Endothelial cell of umbilical vein (primary cell): ENCODE measurements around the gene CLASRP. TPM values are rescaled to one million over a fixed set of nuclear protein-coding genes. Genes with fewer than 3 reads are reported as not detected.

Source experiments
- BruUV-seq: library from RNA; stranded (reverse); fragments of 400-500 nt; replicated peaks from 2 replicates; lab custom pipeline; 2021; lab: Mats Ljungman, UMichigan
- CTCF ChIA-PET: fragments of 300-600, 350-600 bp; sonication (Branson Sonifier 250); formaldehyde crosslinking; loops from one replicate; lab custom pipeline; 2021; ENCODE audit warnings: antibody characterized with exemption, inconsistent platforms; lab: Charles Lee
- POLR2A ChIA-PET: fragments of 300-600, 350-600 bp; sonication (Branson Sonifier 250); formaldehyde crosslinking; loops from one replicate; lab custom pipeline; 2021; ENCODE audit warnings: antibody characterized with exemption, inconsistent platforms; lab: Charles Lee
- DNase-seq: peaks from one replicate; pipeline ENCODE4 v3.0.0-alpha.2; 2011; ENCODE audit warnings: low read depth, low spot score
- FAIRE-seq: peaks from 2 replicates; lab custom pipeline; 2011; peaks lifted over from hg19 to GRCh38; lab: Jason Lieb, UNC
- H2AFZ ChIP-seq: 2 replicates; pipeline ENCODE4 v1.6.0; 2012; ENCODE audit warnings: low read depth, low read length, control low read depth, inconsistent platforms
- H3K27ac ChIP-seq: 2 replicates; pipeline ENCODE4 v1.5.1; 2011; ENCODE audit warnings: low read depth, mild to moderate bottlenecking, control low read depth, low read length, moderate library complexity; ENCODE audit not compliant: insufficient read depth
- H3K27me3 ChIP-seq, 2 experiments: 2 replicates each; pipeline versions ENCODE4 v1.6.0 to v1.6.1; 2011; ENCODE audit warnings: low read length in 2 of 2, mixed read lengths in 1 of 2; ENCODE audit not compliant: control insufficient read depth in 2 of 2, insufficient read depth in 2 of 2
- H3K36me3 ChIP-seq, 2 experiments: 2 replicates in 1 of 2; 3 replicates in 1 of 2; pipeline ENCODE4 v1.5.1; 2011; ENCODE audit warnings: low read length in 2 of 2, mild to moderate bottlenecking in 1 of 2, moderate library complexity in 1 of 2; ENCODE audit not compliant: control insufficient read depth in 2 of 2, insufficient read depth in 2 of 2; ENCODE audit errors: extremely low read depth in 1 of 2
- H3K4me1 ChIP-seq: 3 replicates; pipeline ENCODE4 v1.5.1; 2011; ENCODE audit warnings: mild to moderate bottlenecking, low read length; ENCODE audit not compliant: control insufficient read depth, insufficient read depth; ENCODE audit errors: extremely low read depth
- H3K4me2 ChIP-seq: 2 replicates; pipeline ENCODE4 v1.6.1; 2011; ENCODE audit warnings: low read length, control low read depth, mixed read lengths; ENCODE audit not compliant: insufficient read depth
- H3K4me3 ChIP-seq, 3 experiments: fragments of 200-600 bp in 1 of 3; sonication (generic), shearing (Covaris generic) in 1 of 3; replicated peaks in 1 of 3; 2 replicates each; pipeline ENCODE4 v1.5.1; 2011 to 2016; ENCODE audit warnings: control low read depth in 3 of 3, low read length in 3 of 3, mild to moderate bottlenecking in 2 of 3, inconsistent platforms in 1 of 3, low read depth in 1 of 3, moderate library complexity in 1 of 3; ENCODE audit not compliant: insufficient read depth in 1 of 3
- H3K79me2 ChIP-seq: 2 replicates; pipeline ENCODE4 v1.6.0; 2012; ENCODE audit warnings: low read length, inconsistent platforms; ENCODE audit not compliant: control insufficient read depth, insufficient read depth
- H3K9ac ChIP-seq: replicated peaks from 2 replicates; pipeline ENCODE3; 2011; ENCODE audit warnings: low read length, control low read depth; ENCODE audit not compliant: insufficient read depth; ENCODE audit errors: extremely low read depth
- H3K9me1 ChIP-seq: replicated peaks from 3 replicates; pipeline ENCODE4 v1.6.0; 2011; ENCODE audit warnings: mild to moderate bottlenecking, low read length; ENCODE audit not compliant: control insufficient read depth, insufficient read depth; ENCODE audit errors: extremely low read depth
- H3K9me3 ChIP-seq: replicated peaks from 2 replicates; pipeline ENCODE4 v1.5.1; 2012; ENCODE audit warnings: low read length, inconsistent platforms; ENCODE audit not compliant: control insufficient read depth, insufficient read depth
- H4K20me1 ChIP-seq: replicated peaks from 2 replicates; pipeline ENCODE3; 2011; ENCODE audit warnings: mild to moderate bottlenecking, low read length; ENCODE audit not compliant: control insufficient read depth, insufficient read depth; ENCODE audit errors: extremely low read depth
- EZH2 ChIP-seq: IDR thresholded peaks from 2 replicates; pipeline ENCODE4 v1.6.1; 2012; ENCODE audit warnings: borderline replicate concordance, low read depth, mild to moderate bottlenecking, moderate library complexity, low read length, inconsistent platforms; ENCODE audit not compliant: severe bottlenecking
- FOS ChIP-seq: IDR thresholded peaks from 2 replicates; pipeline ENCODE4 v1.6.1; 2011; ENCODE audit warnings: mild to moderate bottlenecking, low read length, moderate library complexity, borderline replicate concordance; ENCODE audit not compliant: insufficient read depth
- GATA2 ChIP-seq: IDR thresholded peaks from 2 replicates; pipeline ENCODE4 v1.7.0; 2011; ENCODE audit warnings: low read depth, mild to moderate bottlenecking, moderate library complexity, mixed read lengths, low read length; ENCODE audit not compliant: insufficient read length, insufficient read depth
- JUN ChIP-seq: IDR thresholded peaks from 2 replicates; pipeline ENCODE4 v1.6.1; 2011; ENCODE audit warnings: borderline replicate concordance, low read depth; ENCODE audit not compliant: insufficient read length, insufficient read depth
- MYC ChIP-seq: IDR thresholded peaks from one replicate; pipeline ENCODE4 v1.6.1; 2011; ENCODE audit warnings: mild to moderate bottlenecking, low read depth, low read length
- POLR2A ChIP-seq: IDR thresholded peaks from 2 replicates; pipeline ENCODE4 v1.6.1; 2012; ENCODE audit warnings: low read depth, mild to moderate bottlenecking, control low read depth, low read length
- POLR2AphosphoS5 ChIP-seq: IDR thresholded peaks from 2 replicates; pipeline ENCODE4 v1.6.1; 2012; ENCODE audit warnings: low read depth, mild to moderate bottlenecking, control low read depth, low read length, moderate library complexity; ENCODE audit not compliant: insufficient read depth
- dilution Hi-C: fragments of 300-500 bp; cut with MboI; formaldehyde crosslinking; loops from one replicate; pipeline ENCODE4 v1.15.0; 2019; ENCODE audit warnings: low sequenced_read_pairs; ENCODE audit not compliant: extremely low pct_ligation_motif_present
- intact Hi-C: fragments of 100-400 bp; cut with micrococcal nuclease; formaldehyde crosslinking; loops from one replicate; pipeline ENCODE4 v1.10.0; 2022
- polyA plus RNA-seq, 4 experiments: library from polyadenylated mRNA; depleted of rRNA in 3 of 4; stranded (reverse) in 3 of 4; unstranded in 1 of 4; fragments of >200 nt; gene quantifications; 2 replicates each; pipeline versions ENCODE4 v1.2.1 to v1.2.3, GENCODE V29; 2011 to 2012; ENCODE audit warnings: missing spikeins in 1 of 4
- total RNA-seq: library from RNA; stranded (reverse); gene quantifications from 2 replicates; pipeline ENCODE4 v1.2.3, GENCODE V29; 2021
- TF ChIP-seq, protein P1 (sequence below): IDR thresholded peaks from 2 replicates; pipeline ENCODE4 v1.6.1; 2011; ENCODE audit not compliant: insufficient read depth, insufficient read length
- TF ChIP-seq, protein P2 (sequence below), 2 donors: IDR thresholded peaks; 1 replicate in 1 of 2; 2 replicates in 1 of 2; pipeline ENCODE4 v1.5.1; 2011; ENCODE audit warnings: low read length in 2 of 2, mild to moderate bottlenecking in 2 of 2, moderate library complexity in 2 of 2, control low read depth in 1 of 2, inconsistent platforms in 1 of 2, low read depth in 1 of 2; ENCODE audit not compliant: insufficient read depth in 1 of 2; ENCODE audit errors: extremely low read depth in 1 of 2

Gene CLASRP
- total and polyA plus RNA-seq, 2 donors (not counting 3 experiments of a cell fraction or from before 2014, with no cell fraction given), result 40.7 to 70.7 TPM

DNA sequence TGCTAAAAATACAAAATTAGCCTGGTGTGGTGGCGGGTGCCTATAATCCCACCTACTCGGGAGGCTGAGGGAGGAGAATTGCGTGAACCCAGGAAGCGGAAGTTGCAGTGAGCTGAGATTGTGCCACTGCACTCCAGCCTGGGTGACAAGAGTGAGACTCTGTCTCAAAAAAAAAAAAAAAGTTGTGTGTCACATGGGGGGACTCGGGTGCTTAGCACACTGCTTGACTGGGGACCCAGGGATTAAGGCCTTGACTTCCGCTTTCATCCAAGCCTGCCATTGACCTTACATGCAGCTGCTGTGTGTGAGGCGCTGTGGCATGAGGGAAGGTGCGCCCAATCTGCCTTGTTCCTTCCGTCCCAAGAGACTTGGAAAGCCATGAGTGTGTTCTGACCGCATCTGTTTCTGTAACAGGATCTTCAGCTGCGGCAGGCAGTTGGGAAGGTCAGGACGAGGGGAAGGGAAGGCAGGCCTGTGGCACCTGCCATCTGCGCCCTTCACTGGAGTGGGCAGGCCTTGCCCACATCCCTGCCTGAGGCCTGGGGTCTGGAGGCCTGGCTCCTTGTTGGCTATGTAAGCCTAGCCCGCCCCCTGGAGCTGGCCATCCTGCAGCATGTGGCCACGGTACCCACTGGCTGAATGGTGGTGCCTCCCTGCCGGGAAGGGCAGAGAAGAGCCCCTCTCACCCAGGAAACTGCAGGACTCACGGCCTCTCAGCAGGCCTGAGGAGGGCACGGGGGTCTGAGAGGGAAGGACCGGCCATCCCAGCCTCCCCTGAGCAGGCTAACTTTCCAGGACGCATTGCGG is 77.2 kb downstream of the CLASRP start:
- DNase-seq (no peak), FAIRE-seq (no peak)
- Histone ChIP-seq H3K27ac (no peak overlapping the region), H3K9me3 (no peaks in the 10 kb centered on the region), H3K4me3 (no peak overlapping the region), H3K9ac (no peak overlapping the region), H4K20me1 (no peaks in the 10 kb centered on the region), H3K27me3 (no peaks in the 10 kb centered on the region), H2AFZ (no peak overlapping the region), H3K79me2 (peaks cover 53% of the 10 kb centered on the region), H3K36me3 (no peaks in the 10 kb centered on the region), H3K9me1 (no peaks in the 10 kb centered on the region), H3K4me1 (no peaks in the 10 kb centered on the region), H3K4me2 (no peak overlapping the region)
- CTCF ChIA-PET, result no interaction called here
- dilution Hi-C loops (no loop called here), intact Hi-C loops (no loop called here)
- no peak for TF ChIP-seq GATA2
- TF ChIP-seq POLR2AphosphoS5, result no peak
- TF ChIP-seq EZH2, result no peak
- no peak for TF ChIP-seq POLR2A
- no peak for TF ChIP-seq JUN
- TF ChIP-seq, protein P1, sequence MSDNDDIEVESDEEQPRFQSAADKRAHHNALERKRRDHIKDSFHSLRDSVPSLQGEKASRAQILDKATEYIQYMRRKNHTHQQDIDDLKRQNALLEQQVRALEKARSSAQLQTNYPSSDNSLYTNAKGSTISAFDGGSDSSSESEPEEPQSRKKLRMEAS, result no peak
- no peak for TF ChIP-seq MYC
- TF ChIP-seq, protein P2, sequence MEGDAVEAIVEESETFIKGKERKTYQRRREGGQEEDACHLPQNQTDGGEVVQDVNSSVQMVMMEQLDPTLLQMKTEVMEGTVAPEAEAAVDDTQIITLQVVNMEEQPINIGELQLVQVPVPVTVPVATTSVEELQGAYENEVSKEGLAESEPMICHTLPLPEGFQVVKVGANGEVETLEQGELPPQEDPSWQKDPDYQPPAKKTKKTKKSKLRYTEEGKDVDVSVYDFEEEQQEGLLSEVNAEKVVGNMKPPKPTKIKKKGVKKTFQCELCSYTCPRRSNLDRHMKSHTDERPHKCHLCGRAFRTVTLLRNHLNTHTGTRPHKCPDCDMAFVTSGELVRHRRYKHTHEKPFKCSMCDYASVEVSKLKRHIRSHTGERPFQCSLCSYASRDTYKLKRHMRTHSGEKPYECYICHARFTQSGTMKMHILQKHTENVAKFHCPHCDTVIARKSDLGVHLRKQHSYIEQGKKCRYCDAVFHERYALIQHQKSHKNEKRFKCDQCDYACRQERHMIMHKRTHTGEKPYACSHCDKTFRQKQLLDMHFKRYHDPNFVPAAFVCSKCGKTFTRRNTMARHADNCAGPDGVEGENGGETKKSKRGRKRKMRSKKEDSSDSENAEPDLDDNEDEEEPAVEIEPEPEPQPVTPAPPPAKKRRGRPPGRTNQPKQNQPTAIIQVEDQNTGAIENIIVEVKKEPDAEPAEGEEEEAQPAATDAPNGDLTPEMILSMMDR (IDR thresholded peaks at IDR 0.05; ENCODE audit: extremely low read depth in 1 of 2, insufficient read depth in 1 of 2, low read depth in 1 of 2, low read length in 2 of 2), result no peak
- TF ChIP-seq FOS, result no peak
- POLR2A ChIA-PET, result no interaction called here
- no TSS peak for BruUV-seq
